Fibroblast of lung (primary cell): ENCODE results near the gene RAB10. TPM values are rescaled to one million over a fixed set of nuclear protein-coding genes. Genes with fewer than 3 reads are reported as not detected.
"Not testable (repeated sequence)": the region's sequence is repeated elsewhere in the genome, so short reads cannot be mapped to it uniquely, and the experiment has no call there.

Experiments used
- DNase-seq, 2 donors: peaks; one replicate each; pipeline versions ENCODE4 v3.0.0 to v3.0.0-alpha.2; 2010; ENCODE audit warnings: low read depth in 2 of 2
- H2AFZ ChIP-seq: 2 replicates; pipeline ENCODE4 v1.5.1; 2012; ENCODE audit warnings: low read length, control low read depth, inconsistent platforms
- H3K27ac ChIP-seq: 2 replicates; pipeline ENCODE4 v1.5.1; 2011; ENCODE audit warnings: low read length, control low read depth; ENCODE audit not compliant: insufficient read depth
- H3K27me3 ChIP-seq: 2 replicates; pipeline ENCODE4 v1.5.1; 2011; ENCODE audit warnings: mild to moderate bottlenecking, low read length; ENCODE audit not compliant: control insufficient read depth, insufficient read depth
- H3K36me3 ChIP-seq: 2 replicates; pipeline ENCODE4 v1.5.1; 2011; ENCODE audit warnings: low read length; ENCODE audit not compliant: control insufficient read depth, insufficient read depth
- H3K4me1 ChIP-seq: 2 replicates; pipeline ENCODE4 v1.5.1; 2011; ENCODE audit warnings: low read length; ENCODE audit not compliant: control insufficient read depth, insufficient read depth; ENCODE audit errors: extremely low read depth
- H3K4me2 ChIP-seq: 2 replicates; pipeline ENCODE4 v1.5.1; 2011; ENCODE audit warnings: low read length, control low read depth; ENCODE audit not compliant: insufficient read depth; ENCODE audit errors: extremely low read depth
- H3K4me3 ChIP-seq, 4 experiments: fragments of 200-600 bp in 1 of 4; sonication (generic) in 1 of 4; replicated peaks in 1 of 4; 2 replicates each; pipeline ENCODE4 v1.5.1; 2011 to 2016; ENCODE audit warnings: low read length in 4 of 4, low read depth in 3 of 4, mild to moderate bottlenecking in 3 of 4, control low read depth in 2 of 4, inconsistent platforms in 1 of 4, mixed read lengths in 1 of 4; ENCODE audit not compliant: insufficient read depth in 1 of 4; ENCODE audit errors: control extremely low read depth in 1 of 4
- H3K79me2 ChIP-seq: 2 replicates; pipeline ENCODE4 v1.5.1; 2012; ENCODE audit warnings: mild to moderate bottlenecking, low read length, inconsistent platforms; ENCODE audit not compliant: control insufficient read depth, insufficient read depth
- H3K9ac ChIP-seq: 2 replicates; pipeline ENCODE4 v1.5.1; 2011; ENCODE audit warnings: mild to moderate bottlenecking, low read length, control low read depth; ENCODE audit not compliant: insufficient read depth
- H3K9me3 ChIP-seq: 2 replicates; pipeline ENCODE4 v1.5.1; 2012; ENCODE audit warnings: low read depth, low read length; ENCODE audit not compliant: control insufficient read depth, insufficient read depth
- H4K20me1 ChIP-seq: 2 replicates; pipeline ENCODE4 v1.5.1; 2011; ENCODE audit warnings: low read length; ENCODE audit not compliant: control insufficient read depth, insufficient read depth; ENCODE audit errors: extremely low read depth
- EZH2 ChIP-seq: IDR thresholded peaks from 2 replicates; pipeline ENCODE4 v1.5.1; 2012; ENCODE audit warnings: low read length, control low read depth, mild to moderate bottlenecking; ENCODE audit errors: missing control alignments
- polyA plus RNA-seq, 2 donors: library from polyadenylated mRNA; depleted of rRNA in 1 of 2; stranded (reverse) in 1 of 2; unstranded in 1 of 2; fragments of >200 nt; gene quantifications; 2 replicates each; pipeline ENCODE4 v1.2.1, GENCODE V29; 2011 to 2012; ENCODE audit warnings: missing spikeins in 1 of 2
- total RNA-seq: library from RNA; depleted of rRNA; stranded (reverse); fragments of >200 nt; gene quantifications from 2 replicates; pipeline ENCODE4 v1.2.1, GENCODE V29; 2014
- TF ChIP-seq, protein P1 (sequence below), 2 donors: IDR thresholded peaks in 1 of 2; conservative IDR thresholded peaks in 1 of 2; 1 replicate in 1 of 2; 2 replicates in 1 of 2; pipeline ENCODE4 v1.5.1; 2011 to 2012; ENCODE audit warnings: low read length in 2 of 2, control low read depth in 1 of 2, inconsistent platforms in 1 of 2, low read depth in 1 of 2, mild to moderate bottlenecking in 1 of 2

RAB10 gene
- total and polyA plus RNA-seq, 2 donors (not counting 1 experiment from before 2014, with no cell fraction given): 94.1 to 253 TPM

DNA sequence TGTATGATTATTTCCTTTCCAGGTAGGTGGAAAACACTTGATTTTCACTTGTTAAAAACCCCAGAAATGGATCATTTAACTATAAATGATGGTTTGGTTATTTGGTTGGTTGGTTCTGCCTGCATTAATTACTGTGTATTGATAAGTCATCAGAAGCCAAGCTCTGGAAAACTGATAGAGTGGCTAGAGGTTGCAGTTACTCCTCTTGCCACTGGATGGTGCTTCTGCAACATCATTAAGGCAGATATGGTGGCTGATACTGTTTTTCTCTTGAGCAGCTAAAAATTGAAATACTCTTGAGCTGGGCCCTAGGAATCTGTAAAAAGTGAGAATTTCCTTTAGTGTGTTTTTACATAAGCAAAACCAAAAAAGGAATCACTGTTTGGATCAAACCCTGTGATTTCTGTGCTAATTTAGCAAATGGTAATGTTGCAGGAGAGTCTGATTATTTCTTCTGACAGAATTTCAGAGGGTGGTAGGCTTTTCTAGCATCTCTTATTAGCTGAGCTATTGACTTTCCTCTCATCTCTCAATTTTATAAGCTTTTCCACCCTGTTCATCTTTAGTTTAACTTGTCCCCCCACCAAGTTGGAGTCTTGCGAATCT is 54.3 kb downstream of the RAB10 start:
- Histone ChIP-seq H4K20me1 (peaks cover 2% of the 10 kb centered on the region), H3K4me2 (no peak overlapping the region), H3K27me3 (no peaks in the 10 kb centered on the region), H3K9me3 (no peaks in the 10 kb centered on the region), H3K27ac (no peak overlapping the region), H3K79me2 (peaks cover 40% of the 10 kb centered on the region), H3K9ac (no peak overlapping the region), H2AFZ (no peak overlapping the region), H3K4me1 (no peaks in the 10 kb centered on the region), H3K4me3 (no peak overlapping the region), H3K36me3 (no peaks in the 10 kb centered on the region)
- TF ChIP-seq, protein P1, sequence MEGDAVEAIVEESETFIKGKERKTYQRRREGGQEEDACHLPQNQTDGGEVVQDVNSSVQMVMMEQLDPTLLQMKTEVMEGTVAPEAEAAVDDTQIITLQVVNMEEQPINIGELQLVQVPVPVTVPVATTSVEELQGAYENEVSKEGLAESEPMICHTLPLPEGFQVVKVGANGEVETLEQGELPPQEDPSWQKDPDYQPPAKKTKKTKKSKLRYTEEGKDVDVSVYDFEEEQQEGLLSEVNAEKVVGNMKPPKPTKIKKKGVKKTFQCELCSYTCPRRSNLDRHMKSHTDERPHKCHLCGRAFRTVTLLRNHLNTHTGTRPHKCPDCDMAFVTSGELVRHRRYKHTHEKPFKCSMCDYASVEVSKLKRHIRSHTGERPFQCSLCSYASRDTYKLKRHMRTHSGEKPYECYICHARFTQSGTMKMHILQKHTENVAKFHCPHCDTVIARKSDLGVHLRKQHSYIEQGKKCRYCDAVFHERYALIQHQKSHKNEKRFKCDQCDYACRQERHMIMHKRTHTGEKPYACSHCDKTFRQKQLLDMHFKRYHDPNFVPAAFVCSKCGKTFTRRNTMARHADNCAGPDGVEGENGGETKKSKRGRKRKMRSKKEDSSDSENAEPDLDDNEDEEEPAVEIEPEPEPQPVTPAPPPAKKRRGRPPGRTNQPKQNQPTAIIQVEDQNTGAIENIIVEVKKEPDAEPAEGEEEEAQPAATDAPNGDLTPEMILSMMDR (conservative IDR thresholded peaks at IDR 0.05 in 1 of 2, IDR thresholded peaks at IDR 0.05 in 1 of 2; ENCODE audit: low read depth in 1 of 2, low read length in 2 of 2): peak; percentile 78 to 84
- TF ChIP-seq EZH2: no peak
- DNase-seq: peak in 1 of 2 donors; percentile 50

DNA sequence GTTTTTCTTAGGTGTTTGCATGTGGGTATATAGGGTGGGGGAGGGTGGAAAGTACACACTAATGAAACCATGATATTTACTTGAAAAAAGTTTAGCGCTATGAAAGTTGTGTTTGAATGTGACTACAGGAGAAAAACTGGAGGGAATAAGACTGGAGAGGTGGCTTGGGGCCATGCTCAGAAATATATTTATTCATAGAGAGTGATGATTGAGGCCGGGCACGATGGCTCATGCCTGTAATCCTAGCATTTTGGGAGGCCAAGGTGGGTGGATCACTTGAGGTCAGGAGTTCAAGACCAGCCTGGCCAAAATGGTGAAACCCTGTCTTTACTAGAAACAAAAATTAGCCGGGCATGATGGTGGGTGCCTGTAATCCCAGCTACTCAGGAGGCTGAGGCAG is 55.0 kb downstream of the RAB10 start:
- H3K79me2 ChIP-seq: peaks cover 43% of the 10 kb centered on the region
- H3K4me3 ChIP-seq, H3K36me3 ChIP-seq, DNase-seq, H3K27ac ChIP-seq, H3K9me3 ChIP-seq, H3K27me3 ChIP-seq, H3K4me1 ChIP-seq, H2AFZ ChIP-seq, H3K9ac ChIP-seq, H4K20me1 ChIP-seq, H3K4me2 ChIP-seq: not testable (repeated sequence)

DNA sequence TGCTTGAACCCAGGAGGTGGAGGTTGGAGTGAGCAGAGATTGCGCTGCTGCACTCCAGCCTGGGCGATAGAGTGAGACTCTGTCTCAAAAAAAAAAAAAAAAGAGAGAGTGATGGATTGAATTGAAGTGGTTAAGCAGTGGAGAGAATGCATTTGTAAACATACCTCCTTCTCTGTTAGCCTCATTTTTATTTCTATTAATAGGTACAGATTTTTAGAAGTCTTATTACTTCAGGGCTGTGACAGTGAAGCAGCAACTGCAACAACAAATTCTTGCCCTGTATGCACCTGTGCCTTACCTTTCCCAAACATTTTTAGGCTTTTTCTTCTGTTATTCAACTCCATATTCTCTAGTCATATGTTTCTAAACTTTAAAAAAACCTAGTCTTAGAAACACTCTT is 55.5 kb downstream of the RAB10 start:
- Histone ChIP-seq H3K4me2 (no peak overlapping the region), H4K20me1 (peaks cover 2% of the 10 kb centered on the region), H3K9ac (no peak overlapping the region), H3K4me3 (no peak overlapping the region), H2AFZ (no peak overlapping the region), H3K27me3 (no peaks in the 10 kb centered on the region), H3K27ac (no peak overlapping the region), H3K36me3 (no peaks in the 10 kb centered on the region), H3K9me3 (no peaks in the 10 kb centered on the region), H3K4me1 (no peaks in the 10 kb centered on the region), H3K79me2 (peaks cover 41% of the 10 kb centered on the region)
- DNase-seq: no peak
- no peak for TF ChIP-seq EZH2
- TF ChIP-seq, protein P1 (conservative IDR thresholded peaks at IDR 0.05 in 1 of 2, IDR thresholded peaks at IDR 0.05 in 1 of 2; ENCODE audit: low read depth in 1 of 2, low read length in 2 of 2): no peak
